Glomerular endothelial cell (primary cell): ENCODE measurements around the gene DDAH2. TPM values are rescaled to one million over a fixed set of nuclear protein-coding genes. Genes with fewer than 3 reads are reported as not detected.
"Not testable (repeated sequence)": the region's sequence is repeated elsewhere in the genome, so short reads cannot be mapped to it uniquely, and the experiment has no call there.

ENCODE experiments used
- DNase-seq: peaks from one replicate; pipeline ENCODE4 v3.0.0-alpha.2; 2011; ENCODE audit warnings: low read depth, low spot score; ENCODE audit errors: extremely low read depth
- total RNA-seq: library from RNA; depleted of rRNA; stranded (reverse); fragments of >200 nt; gene quantifications from 2 replicates; pipeline ENCODE4 v1.2.3, GENCODE V29; 2015

DDAH2 gene
- total RNA-seq, 1 donor from 2014 or later, result 138 TPM

DNA sequence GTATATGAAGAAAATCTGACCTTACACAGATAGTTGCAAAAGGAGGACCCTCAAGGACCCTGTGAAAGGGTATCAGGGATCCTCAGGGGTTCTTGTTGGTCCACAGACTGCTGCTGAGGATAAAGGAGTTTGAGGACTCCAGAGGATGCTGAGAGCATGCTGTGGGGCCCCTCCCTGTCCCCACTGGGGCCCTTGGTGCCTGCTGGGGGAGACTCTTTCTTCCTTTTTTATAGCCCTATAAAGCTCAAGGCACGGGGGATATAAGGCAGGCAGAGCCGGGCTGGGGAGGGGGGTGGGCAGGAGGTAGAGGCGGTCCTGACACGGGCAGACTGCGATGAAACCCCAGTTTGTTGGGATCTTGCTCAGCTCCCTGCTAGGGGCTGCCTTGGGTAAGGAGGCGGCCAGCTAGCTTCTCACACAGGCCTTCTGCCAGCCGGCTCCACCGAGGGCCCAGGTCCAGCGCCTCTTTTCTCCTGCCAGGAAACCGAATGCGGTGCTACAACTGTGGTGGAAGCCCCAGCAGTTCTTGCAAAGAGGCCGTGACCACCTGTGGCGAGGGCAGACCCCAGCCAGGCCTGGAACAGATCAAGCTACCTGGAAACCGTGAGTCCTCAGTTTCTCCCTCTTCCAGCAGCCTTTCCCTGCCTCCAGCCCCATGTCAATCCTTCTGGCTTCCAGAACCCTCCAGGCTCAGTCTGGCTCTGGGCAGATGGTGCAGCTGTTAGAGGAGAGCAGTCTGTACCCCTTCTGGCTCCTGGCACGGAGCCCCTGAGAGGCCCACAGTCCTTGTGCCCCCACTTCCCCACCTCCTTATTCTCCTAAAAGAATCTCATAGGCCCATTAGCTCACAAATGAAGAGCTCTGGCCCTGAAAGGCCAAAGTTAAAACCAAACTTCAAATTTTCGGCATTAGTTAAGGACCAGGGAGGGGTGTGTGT lies 13.8 kb downstream of the DDAH2 start, which contains the start of gene LY6G6D:
LY6G6D (plus strand) TSS at position 327 of the 937 bp plus-strand sequence; CDS start at position 335, 8 bp downstream.
- no peak for DNase-seq

DNA sequence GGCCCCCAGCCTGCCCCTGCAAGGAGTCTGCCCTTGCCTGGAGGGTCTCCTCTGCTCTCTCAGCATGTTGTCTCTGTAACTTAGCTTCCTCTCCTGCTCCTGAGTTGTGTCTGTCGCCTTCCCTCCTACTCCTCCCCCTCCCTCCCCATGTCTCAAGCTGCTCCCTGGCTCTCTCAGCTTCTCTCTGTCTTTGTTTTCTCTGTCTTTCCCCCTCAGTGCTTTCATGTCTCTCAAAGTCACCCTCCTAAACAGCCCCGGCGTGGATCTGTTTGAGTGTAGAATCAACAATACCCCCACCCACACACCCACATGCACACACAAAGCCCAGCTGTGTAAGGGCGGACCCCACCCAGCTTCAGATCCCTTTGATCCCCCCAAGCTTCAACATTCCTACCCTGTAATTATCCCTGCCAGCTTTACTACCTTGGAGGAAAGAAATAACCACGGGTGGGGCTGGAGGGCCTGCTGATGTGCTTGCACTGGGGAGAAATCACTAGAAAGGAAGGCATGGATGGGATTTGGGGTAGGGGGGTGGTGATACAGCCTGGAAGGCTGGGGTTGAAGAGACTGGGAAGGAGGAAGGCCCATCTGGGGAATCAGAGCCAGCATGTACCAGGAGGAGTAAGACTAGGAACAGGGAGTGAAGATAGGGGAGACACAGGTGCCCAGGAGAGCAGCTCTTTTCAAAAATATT lies 15.0 kb downstream of the DDAH2 start:
- no peak for DNase-seq

DNA sequence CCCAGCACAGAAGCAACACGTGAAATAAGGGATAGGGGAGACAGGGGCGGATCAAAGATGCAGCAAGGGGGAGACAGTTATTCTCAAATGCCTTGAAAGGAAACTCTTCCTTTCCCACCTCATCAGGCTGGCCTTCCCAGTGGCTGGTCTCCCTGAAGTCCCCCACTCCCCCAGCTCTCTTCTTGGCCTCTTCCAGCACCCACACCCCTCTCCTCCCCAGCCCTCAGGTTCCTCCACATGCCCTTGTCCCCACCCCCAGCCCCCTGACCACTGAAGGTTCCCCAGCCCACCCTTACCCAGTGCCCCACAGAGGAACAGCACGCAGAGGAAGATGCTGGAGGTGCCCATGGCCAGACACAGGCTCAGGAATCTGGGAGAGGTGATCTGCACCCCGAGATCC lies 15.6 kb downstream of the DDAH2 start:
- no peak for DNase-seq

DNA sequence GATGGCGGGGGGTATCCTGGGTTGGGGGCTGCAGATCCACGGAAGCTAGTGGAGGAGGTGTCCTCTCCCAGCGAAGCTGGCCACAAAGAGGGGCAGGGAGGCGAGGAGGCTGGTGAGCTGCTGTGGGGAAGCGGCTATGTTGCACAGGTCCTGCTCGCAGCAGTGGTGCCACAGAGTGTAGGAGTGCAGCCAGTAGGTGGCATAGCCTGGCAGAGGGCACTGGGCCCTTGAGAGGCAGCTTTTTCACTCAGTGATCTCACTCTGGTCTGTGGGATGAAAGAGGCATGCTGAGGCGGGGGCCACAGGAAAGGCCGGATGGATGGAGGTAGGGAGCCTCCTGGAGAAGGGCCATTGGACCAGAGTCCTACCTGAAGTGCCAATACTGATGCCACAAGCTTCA lies 16.8 kb downstream of the DDAH2 start:
- DNase-seq, result no peak

DNA sequence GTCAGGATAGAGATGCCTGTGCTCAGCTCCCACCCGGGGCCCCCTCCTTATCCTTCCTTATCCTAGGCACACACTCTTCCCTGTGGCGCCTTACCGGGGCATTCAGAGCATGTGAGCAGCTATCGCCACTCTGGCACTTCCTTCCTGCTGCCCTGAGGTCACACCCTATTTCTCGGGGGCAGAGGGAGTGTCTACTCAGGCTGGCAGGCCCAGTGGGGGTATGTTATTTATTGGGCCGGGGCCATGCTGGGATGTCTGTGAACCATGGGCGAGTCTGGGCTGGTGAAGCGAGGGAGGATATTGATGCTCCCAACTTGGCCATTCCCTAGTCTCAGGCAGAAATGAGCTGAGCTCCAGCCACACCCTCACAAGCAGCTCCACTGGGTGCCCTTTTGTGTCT lies 17.9 kb downstream of the DDAH2 start:
- DNase-seq, result no peak

DNA sequence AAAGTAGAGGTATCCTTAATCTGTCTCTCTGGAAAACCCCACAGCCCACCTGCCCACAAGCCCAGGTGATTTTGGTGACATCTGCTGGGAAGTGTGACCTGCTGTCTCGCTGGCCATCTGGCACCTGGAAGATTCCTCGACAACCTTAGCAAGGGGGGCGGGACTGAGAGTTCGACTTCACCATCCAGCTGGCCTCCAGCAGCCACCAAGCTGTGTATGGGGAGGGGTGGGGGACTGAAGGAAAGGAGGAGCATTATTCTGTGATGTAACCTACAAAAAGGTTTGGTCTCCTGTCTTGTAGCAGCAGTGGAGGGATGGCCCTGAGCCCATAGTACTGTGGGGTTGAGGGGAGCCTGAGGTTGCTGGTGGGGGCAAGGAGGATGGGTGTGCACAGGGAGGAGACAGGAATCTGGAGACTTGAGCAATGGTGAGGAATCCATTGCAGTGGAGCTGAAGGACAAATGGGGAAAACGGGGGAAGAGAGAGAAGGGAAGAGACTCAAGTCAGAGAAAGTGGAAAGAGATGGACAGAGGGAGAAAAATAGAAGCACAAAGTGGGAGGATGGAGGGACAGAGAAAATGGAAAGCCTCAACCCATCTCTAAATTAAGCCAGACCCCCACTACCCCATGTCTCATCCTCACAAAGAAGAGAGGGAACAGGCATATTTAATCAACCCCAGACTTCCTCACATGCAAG lies 18.4 kb downstream of the DDAH2 start:
- DNase-seq, result no peak

DNA sequence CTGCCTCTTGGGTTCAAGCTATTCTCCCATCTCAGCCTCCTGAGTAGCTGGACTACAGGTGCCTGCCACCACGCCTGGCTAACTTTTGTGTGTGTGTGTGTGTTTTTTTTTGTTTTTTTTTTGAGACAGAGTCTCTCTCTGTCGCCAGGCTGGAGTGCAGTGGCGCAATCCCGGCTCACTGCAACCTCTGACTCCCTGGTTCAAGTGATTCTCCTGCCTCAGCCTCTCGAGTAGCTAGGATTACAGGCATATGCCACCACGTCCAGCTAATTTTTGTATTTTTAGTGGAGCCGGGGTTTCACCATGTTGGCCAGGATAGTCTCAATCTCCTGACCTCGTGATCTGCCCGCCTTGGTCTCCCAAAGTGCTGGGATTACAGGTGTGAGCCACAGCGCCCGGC lies 19.9 kb downstream of the DDAH2 start:
- not testable (repeated sequence) for DNase-seq

DNA sequence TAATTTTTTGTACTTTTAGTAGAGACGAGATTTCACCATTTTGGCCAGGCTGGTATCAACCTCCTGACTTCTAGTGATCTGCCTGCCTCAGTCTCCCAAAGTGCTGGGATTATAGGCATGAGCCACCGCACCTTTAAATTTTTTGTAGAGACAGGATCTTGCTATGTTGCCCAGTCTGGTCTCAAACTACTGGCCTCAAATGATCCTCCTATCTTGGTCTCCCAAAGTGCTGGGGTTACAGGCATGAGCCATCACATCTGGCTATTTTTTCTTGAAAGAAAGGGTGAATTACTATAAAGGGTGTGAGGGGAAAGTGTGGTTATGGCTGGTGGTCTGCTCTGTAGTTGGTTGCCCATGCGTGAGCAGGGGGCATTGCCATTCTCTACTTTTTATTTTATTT lies 20.9 kb downstream of the DDAH2 start:
- no peak for DNase-seq

DNA sequence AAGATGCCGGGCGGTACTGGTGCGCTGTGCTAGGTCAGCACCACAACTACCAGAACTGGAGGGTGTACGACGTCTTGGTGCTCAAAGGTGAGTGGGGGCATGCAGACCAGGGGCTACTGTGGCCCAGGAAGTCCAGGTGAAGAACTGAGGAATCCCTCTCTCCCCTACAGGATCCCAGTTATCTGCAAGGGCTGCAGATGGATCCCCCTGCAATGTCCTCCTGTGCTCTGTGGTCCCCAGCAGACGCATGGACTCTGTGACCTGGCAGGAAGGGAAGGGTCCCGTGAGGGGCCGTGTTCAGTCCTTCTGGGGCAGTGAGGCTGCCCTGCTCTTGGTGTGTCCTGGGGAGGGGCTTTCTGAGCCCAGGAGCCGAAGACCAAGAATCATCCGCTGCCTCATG lies 21.4 kb downstream of the DDAH2 start:
- DNase-seq, result no peak

DNA sequence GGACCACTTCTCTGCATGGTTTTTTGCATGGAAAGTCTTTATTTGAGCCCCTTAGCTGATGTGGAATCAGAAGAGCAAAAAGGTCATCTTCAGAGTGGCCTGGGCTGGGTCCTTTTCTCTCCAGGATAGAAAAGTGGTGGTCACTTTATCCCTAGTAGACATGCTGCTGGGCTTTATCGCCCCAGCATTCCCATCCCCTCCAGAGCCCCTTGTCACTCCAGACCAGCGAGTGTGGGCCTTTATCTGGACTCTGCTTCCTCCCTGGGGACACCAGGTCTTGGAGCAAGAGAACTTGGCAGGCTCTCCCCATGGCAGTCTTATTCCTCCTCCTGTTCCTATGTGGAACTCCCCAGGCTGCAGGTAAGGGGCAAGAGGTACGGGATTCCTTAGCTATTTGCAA lies 22.5 kb downstream of the DDAH2 start, which contains the start of gene LY6G6F:
LY6G6F (plus strand) TSS at position 268 of the 400 bp plus-strand sequence; CDS start at position 309, 41 bp downstream.
- no peak for DNase-seq

DNA sequence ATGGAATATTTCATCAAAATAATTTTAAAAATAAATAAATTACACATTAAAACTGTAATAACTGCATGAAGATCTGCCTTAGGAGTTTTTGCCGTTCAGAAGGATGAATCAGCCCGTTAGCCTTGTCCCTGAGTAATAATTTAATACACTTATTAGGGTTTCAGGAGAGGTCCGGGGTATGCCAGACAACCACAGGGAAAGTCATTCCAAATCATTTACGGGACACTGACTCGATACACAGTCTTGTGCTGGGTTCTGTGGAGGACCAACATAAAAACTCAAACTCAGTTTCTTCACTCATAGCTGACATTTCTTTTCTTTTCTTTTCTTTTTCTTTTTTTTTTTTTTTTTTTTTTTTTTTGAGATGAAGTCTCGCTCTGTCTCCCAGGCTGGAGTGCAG lies 23.2 kb downstream of the DDAH2 start:
- DNase-seq, result no peak

DNA sequence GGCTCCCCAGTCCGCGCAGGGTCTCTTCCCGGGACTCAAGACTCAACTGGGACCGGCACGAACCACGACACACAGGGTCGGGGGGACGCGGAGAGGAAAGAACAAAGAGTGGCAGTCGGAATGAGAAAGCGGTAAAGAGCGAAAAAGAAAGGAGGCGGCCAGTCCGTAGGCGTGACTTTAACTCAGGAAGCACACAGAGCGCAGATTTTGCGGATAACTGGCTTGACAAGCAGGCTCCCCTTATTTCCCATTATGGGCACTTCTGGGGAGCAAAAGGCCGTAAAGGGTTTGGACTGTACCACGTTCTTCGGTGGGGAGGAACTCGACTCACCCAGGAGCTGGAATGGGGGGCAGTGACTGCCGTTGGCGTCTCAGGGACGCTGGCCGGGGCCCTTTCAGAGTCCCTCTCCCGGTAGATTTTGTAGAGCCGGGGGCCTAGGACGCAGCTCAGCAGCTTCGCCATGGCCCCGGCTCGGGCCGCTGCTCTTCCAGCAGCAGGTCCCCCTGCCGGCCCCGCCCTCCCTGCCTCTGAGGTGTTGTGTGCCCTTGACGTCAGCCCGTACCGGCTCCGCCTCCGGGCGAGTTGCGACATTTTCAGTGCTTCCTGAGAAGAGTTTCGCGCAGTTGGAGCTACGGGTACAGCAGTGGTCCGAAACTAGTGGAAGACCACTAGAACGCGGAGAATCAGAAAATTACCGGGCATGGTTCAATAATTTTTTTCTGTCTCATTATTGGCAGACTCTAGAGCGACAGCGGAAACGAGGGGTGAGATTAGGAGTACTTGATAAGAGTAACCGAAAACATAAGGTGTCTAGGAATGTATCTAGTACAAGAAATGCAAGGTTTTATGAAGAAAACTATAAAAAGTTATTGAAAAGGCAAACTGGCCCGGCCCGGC lies 26.0 kb downstream of the DDAH2 start, which contains the start of gene ABHD16A:
ABHD16A (minus strand) TSS at position 506 of the 898 bp plus-strand sequence; CDS start at position 463, 43 bp downstream.
- peak; percentile 92 for DNase-seq

DNA sequence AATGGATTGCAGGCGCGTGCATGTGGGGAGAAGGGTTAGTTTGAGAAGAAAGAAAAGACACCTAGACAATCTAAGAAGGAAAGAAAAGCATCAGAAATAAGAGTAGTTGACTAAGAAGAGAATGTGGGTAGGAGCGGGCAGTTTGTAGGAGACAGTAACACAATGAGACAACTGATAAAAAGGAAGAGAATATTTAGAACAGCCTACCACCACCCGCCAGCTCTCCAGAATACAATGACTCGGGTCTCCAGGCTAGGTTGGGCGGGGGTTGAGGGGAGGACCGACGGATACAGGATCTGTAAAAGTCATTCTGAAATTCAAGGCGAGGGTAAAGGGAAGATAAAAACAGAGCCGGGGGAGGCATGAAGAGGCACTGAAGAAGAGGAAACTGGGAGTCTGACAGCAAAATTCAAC lies 26.7 kb downstream of the DDAH2 start:
- DNase-seq, result no peak

DNA sequence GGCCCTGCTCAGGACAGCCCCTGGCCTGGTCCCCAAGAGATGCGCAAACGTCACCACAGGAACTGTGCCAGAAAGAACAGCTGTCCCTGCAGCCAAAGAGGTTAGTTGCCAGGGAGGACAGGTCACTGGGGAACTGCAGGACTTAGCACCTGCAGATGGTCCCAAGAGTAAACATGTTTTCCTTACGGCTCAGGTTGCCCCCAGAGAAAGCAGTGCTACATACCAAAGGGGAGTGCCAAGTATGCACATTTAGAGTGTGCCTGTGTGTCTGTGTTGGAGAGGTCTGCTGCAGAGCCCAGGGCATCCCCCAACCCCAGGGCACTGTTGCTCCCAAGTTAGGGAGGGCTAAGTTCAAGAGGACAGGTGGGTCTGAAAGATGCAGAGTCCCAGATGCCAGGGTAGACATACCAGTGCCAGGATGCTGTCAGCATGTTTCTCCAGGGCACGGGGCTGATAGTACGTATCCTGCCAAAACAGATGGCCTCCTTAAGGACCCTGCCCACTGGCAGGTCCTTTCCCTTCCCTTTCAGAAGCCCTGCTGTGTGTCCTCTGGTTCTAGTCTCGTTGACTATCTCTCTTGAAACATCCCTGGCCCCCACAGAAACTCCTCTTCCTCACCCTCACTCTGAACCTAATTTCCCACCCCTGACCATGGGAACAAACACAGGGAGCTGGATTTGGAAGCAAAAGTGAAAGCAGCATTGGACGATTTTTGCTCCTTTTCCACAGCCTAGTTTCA lies 27.3 kb downstream of the DDAH2 start:
- no peak for DNase-seq

DNA sequence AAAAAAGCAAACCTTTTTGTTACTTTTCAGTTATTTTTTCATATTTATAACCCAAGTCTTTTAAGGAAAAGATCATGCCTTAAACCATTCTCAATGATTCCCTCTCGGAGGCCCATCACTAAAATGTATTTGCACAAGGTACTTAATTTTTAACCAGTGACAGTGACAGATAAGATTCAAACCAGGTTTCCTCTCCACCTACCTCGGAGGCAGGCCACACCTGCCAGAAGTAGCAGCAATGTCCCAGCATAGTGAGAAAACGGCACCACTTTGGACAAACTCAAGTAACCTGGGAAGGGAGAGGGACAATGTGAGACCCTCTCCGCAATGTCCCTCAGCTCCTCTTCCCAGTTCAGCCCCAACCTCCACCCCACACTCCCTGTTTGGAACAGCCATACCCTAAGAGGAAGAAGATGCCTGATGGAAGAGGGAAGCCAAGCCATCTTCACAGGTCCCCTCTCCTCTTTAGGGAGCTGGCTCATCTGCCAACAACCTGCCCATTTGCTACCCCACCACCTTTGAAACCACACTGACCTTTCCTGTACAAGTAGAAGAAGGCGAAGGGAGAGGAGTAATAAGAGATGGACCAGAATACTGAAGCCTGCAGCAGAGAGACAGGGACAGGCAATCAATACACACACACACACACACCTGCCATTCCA lies 28.2 kb downstream of the DDAH2 start:
- DNase-seq, result no peak

DNA sequence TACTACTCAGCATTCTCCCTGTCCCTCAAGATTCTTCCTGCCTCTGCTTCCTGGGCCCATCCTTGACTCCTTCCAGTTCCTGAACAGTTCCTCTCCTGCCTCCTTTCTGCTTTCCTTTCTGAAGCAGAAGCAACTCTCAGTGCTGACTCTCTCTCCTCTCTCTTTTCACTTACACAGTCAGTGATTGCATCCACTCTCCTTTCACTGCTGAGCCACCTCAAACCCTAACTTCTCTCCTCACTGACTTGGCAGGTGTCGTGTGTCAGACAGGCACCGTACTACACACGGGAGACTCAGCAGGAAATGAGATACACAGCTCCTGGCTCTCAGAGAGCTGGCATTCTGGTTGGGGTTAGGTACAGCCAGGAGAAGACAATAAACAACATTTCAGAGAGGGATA lies 31.5 kb downstream of the DDAH2 start:
- no peak for DNase-seq

DNA sequence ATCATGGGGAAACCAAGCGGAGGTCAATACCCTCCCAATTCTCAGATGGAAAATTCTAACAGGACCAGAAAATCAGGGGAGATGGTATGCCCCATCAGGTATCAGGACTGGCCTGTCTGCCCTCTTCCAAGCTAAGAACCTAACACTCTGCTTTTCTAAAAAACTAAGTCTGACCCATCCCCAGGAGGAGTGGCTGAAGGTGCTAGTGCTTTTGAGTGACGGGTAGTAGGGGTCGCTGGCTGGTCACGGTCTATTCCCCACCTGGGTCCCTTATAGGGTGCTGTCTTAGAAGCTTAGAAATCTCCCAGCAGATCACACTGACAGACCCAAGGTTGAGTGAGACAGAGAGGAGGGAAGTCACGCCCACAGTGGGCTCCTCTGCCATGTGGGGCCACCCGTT lies 35.6 kb downstream of the DDAH2 start:
- no peak for DNase-seq

DNA sequence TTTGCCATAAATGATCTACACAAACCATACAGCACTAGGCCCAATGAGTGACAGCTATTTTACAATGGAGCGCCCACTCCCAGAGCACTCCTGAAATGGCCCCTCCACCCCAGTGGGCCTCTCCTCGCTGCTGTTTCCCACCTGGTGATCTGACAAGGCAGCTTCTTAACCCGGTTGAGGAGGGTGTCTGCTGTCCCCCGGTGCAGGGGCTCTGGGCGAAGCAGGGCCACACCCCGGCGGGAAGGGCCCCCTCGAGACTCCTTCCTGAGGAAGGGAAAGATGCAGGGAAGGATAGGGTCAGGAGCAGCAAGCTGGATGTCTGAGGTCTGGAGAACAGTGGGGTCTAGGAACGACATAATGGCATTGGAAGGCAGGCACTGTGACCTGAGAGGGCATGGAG lies 36.2 kb downstream of the DDAH2 start:
- no peak for DNase-seq

DNA sequence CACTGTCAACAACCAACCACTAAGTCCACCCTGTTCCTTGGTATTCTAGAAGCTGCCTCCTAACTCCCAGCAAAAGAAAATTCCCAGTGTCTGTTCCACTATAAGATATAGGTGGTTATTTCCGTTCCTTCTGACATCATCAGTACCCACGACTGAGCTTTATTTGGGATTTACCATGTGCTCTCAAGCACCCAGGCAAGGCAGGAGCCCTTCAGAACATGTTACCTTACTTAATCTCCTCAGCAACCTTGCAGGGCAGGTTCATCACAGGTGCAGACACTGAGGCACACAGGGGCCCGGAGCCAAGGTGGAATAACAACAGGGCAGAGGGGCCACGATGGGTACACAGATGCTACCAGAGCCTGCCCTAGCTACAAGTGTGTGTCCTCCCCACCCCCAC lies 36.7 kb downstream of the DDAH2 start:
- no peak for DNase-seq
